WI38 (cell line): ENCODE results near the gene IGF2BP2.

Source experiments
- H3K4me3 ChIP-seq: 2 replicates; pipeline ENCODE4 v1.5.1; 2011; ENCODE audit warnings: low read depth, mild to moderate bottlenecking, control low read depth, low read length
- TF ChIP-seq, protein P1 (sequence below): IDR thresholded peaks from 2 replicates; pipeline ENCODE4 v1.5.1; 2012; ENCODE audit warnings: low read depth, mild to moderate bottlenecking, control low read depth, low read length

IGF2BP2 gene

DNA sequence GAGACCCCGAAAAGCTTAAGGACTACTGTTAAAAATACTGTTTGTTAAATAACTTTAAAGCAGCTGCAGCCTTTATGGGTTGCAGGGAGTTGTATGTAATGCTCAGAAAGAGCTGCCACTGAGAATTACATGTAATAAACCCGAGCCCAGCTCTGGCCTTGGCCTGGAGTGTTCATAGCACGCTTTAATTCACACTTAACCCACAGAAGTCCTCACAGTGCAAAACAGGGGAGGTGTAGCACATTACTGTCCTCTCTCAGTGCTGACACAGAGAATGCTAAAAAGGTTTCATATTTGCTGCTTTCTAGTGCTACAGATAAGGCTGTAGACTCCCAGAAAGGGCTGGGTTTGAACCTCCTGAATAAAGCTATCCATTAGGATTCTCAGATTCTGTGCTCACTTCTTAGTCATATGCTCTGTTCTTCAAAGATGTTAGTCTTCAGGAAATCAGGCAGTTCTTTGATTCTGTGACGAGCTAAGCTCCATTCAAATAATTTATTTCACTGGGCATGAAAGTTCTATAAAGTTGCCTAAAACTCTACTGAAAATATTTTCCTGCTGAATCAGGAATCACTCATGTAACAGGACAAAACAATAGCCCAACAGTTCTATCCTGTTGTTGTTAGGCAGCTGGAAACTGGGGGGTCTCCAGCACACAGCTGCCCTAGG lies 130.7 kb downstream of the IGF2BP2 start:
- TF ChIP-seq, protein P1, sequence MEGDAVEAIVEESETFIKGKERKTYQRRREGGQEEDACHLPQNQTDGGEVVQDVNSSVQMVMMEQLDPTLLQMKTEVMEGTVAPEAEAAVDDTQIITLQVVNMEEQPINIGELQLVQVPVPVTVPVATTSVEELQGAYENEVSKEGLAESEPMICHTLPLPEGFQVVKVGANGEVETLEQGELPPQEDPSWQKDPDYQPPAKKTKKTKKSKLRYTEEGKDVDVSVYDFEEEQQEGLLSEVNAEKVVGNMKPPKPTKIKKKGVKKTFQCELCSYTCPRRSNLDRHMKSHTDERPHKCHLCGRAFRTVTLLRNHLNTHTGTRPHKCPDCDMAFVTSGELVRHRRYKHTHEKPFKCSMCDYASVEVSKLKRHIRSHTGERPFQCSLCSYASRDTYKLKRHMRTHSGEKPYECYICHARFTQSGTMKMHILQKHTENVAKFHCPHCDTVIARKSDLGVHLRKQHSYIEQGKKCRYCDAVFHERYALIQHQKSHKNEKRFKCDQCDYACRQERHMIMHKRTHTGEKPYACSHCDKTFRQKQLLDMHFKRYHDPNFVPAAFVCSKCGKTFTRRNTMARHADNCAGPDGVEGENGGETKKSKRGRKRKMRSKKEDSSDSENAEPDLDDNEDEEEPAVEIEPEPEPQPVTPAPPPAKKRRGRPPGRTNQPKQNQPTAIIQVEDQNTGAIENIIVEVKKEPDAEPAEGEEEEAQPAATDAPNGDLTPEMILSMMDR: no peak

DNA sequence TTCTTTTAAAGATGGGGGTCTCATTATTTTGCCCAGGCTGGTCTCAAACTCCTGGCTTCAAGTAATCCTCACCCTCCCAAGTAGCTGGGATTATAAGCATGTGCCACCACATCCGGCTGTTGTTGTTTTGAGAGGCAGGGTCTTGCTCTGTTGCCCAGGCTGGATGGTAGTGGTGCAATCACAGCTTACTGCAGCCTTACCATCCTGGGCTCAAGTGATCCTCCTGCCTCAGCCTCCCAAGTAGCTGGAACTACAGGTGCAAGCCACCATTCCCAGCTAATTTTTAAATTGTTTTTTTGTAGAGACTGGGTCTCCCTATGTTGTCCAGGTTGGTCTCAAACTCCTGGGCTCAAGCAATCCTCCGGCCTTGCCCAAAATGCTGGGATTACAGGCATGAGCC lies 133.2 kb downstream of the IGF2BP2 start:
- no peak overlapping the region for H3K4me3 ChIP-seq
- TF ChIP-seq, protein P1: no peak

More for the DNA sequence above, 130.7 kb downstream of the IGF2BP2 start:
- H3K4me3 ChIP-seq: no peak overlapping the region

DNA sequence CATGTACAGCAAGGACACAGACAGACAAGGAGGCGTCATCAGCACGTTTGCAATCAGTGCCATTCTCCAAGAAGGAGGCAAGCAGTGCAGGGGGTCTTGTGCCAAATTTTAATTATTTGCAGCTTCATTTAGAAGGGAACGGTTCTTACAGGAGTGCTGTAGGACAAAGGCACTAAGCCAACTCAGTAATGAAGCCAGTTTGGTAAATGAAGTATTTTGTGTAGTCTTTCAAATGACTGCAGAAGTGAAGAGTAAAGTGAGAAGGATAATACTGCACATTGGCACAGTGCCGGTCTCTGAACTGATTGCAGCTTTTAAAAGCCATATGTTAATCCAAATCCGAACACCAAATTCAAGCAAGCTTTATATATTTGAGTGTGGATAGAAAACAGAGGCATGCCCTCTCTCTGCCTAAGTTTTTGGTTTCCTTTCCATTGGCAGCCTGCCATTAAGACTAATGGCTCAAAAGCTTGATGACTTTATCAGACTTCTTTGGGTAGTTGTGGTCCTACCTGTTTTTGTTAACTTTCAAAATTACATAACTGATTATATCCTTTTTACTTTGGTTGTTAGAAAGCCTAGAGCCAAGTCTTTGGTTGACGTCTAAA lies 137.5 kb downstream of the IGF2BP2 start:
- TF ChIP-seq, protein P1: no peak
- no peak overlapping the region for H3K4me3 ChIP-seq

DNA sequence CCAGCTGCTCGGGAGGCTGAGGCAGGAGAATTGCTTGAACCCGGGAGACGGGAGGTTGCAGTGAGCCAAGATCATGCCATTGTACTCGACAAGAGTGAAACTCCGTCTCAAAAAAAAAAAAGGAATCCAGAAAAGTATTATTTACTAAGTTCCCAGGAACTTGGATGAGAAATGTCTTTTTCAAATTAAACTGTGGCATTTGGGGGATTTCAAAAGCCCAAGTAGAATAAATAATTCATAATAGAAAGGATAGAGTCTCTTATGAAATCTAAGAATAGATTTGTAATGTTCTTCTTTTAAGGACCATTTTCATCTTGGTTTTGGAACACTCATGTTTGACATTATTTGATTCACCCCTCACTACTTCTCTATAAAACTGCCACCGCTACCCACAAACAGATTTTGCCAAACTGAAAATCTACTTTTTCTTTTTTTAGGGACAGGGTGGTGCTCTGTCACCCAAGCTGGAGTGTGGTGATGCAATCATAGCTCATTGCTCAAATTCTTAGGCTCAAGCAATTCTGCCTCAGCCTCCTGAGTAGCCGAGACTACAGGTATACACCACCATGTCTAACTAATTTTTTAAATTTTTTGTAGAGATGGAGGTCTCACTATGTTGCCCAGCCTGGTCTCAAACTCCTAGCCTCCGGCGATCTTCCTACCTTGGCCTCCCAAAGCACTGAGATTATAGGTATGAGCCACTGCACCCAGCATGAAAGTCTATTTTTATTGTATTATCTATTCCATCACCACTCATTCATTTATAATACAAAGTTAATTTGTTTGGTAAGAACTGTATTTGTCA lies 139.4 kb downstream of the IGF2BP2 start:
- H3K4me3 ChIP-seq: no peak overlapping the region
- TF ChIP-seq, protein P1: no peak

DNA sequence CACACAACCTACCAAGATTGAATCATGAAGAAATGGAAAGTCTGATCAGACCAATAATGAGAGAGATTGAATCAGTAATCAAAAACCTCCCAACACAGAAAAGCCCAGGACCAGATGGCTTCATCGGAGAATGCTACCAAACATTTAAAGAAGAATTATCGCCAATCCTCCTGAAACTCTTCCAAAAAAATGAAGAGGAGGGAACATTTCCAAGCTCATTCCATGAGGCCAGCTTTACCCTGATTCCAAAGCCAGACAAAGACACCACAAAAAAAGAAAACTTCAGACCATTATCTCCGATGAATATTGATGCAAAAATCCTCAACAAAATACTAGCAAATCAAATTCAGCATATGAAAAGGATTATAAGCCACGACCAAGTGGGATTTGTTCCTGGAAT lies 144.6 kb downstream of the IGF2BP2 start:
- TF ChIP-seq, protein P1: no peak
- no peak overlapping the region for H3K4me3 ChIP-seq

DNA sequence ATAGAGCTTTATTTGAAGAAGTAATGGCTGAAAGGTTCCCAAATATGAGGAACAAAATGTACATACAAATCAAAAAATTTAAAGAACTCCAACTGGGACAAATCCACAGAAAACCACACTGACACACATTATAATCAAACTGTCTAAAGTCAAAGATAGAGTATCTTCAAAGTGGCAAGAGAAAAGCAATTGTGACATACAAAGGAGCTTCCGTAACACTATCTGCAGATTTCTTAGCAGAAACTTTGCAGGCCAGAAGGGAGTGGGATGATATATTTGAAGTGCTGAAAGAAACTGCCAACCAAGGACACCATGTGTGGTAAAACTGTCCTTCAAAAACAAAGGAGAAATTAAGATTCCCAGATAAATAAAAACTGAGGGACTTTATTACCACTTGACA lies 146.8 kb downstream of the IGF2BP2 start:
- TF ChIP-seq, protein P1: no peak
- no peak overlapping the region for H3K4me3 ChIP-seq
